ENCODE data around the gene TANGO2.

Gene TANGO2

DNA sequence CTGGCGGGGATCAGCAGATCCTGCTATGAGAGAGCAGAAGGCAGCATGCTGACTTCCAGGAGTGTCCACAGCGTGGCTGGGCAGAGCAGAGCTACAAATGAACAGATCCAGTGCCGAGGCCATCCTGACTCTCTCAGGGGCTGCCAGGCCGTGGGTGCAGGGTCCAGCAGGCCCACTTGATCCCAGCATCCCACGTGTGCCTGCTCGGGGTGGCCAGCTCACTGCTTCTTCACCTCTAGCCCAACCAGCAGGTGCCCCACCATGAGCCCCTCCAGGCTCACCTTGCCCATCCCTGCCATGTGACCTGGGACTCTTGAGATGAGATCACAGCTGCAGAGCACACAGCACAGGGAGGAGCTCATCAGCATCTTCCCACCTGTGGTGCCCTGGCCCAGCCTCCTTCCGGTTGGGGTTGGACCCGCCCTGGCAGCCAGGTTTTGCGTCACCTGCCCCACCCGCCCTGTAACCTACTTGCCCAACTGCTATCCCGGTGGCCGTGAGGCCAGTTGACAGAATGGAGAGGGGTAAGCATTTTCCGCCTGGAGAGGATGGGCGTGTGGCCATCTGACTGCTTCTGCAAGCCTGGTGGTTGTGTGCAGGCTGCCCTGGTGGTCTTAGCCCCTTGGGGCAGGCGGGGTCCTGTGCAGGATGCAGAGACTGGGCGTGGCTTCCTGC is 11.0 kb downstream of the TANGO2 start:
- H3K27me3 Mint-ChIP-seq (ENCODE audit: low read depth), result no peaks in the 10 kb centered on the region
- no peak overlapping the region for H3K4me3 Mint-ChIP-seq
- H3K4me1 Mint-ChIP-seq, result no peaks in the 10 kb centered on the region
- H3K9me3 Mint-ChIP-seq, result no peaks in the 10 kb centered on the region
- no peaks in the 10 kb centered on the region for H3K36me3 Mint-ChIP-seq (ENCODE audit: low read depth)
- TF ChIP-seq, protein P1, sequence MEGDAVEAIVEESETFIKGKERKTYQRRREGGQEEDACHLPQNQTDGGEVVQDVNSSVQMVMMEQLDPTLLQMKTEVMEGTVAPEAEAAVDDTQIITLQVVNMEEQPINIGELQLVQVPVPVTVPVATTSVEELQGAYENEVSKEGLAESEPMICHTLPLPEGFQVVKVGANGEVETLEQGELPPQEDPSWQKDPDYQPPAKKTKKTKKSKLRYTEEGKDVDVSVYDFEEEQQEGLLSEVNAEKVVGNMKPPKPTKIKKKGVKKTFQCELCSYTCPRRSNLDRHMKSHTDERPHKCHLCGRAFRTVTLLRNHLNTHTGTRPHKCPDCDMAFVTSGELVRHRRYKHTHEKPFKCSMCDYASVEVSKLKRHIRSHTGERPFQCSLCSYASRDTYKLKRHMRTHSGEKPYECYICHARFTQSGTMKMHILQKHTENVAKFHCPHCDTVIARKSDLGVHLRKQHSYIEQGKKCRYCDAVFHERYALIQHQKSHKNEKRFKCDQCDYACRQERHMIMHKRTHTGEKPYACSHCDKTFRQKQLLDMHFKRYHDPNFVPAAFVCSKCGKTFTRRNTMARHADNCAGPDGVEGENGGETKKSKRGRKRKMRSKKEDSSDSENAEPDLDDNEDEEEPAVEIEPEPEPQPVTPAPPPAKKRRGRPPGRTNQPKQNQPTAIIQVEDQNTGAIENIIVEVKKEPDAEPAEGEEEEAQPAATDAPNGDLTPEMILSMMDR (IDR thresholded peaks at IDR 0.05; ENCODE audit: unreplicated experiment in 3 of 3), result no peak
- H3K27ac Mint-ChIP-seq, result no peak overlapping the region

DNA sequence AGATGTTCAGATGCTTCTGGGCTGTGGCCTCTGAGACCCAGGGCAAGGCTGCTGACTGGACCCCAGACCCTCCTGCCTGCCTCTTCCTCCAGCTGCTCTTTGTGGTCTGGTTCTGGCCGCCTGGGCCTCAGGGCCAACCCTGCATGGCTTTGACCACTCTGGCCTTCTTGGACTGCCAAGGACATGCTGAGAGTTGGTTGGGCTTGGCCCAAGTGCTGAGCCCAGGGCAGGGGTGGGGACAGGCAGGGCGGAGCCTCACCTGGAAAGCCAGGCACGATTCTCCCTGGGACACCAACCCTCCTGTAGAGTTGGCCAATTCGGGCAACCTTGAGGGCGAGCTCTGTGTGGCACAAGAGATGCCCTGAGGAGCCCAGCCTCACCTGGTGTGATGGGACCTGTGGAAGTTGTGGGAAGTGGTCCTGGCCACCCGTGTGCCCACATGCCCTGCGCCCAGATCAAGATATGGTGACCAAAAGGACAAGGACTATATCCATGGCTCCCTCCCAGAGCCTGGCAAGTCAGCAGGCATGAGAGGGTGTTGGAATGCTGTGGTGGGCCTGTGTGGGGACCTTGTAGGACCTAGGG is 11.6 kb downstream of the TANGO2 start:
- TF ChIP-seq, protein P1 (IDR thresholded peaks at IDR 0.05; ENCODE audit: unreplicated experiment in 3 of 3), result no peak
- Mint-ChIP-seq H3K4me3 (no peak overlapping the region), H3K27me3 (ENCODE audit: low read depth) (no peaks in the 10 kb centered on the region), H3K27ac (no peak overlapping the region), H3K9me3 (no peaks in the 10 kb centered on the region), H3K36me3 (ENCODE audit: low read depth) (no peaks in the 10 kb centered on the region), H3K4me1 (no peaks in the 10 kb centered on the region)

DNA sequence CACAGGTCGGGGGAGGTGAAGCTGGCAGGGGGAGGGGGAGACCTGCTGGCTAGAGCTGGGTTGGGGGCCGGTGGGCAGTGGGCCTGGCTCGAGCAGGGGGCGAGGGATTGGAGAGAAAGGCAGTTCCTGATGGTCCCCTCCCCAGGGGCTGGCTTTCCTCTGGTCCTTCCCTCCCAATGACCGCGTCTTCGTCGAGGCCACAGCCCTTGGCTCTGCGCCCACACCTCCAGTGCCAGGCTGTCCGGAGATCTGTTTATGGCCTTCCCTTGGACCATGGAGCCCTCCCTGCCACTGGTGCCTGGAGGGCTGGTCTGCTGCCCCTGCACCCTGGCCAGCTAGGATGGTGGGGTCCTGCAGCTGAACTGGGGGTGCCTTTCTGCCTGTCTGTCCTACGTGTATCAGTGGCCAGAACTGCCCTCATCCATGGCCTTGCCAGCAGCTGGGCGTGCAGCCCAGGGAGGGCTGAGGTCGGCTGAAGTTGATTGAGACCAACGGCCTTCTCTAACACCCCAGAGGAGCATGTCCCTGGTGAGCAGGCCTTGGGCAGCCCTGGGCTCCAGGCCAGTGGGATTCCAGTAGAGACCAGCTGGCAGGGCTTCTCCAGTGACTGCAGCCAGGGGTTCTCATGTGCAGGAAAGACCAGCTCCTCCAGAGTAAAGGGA is 12.3 kb downstream of the TANGO2 start:
- TF ChIP-seq, protein P1 (IDR thresholded peaks at IDR 0.05; ENCODE audit: unreplicated experiment in 3 of 3), result no peak
- H3K36me3 Mint-ChIP-seq (ENCODE audit: low read depth), result no peaks in the 10 kb centered on the region
- no peak overlapping the region for H3K27ac Mint-ChIP-seq
- H3K4me3 Mint-ChIP-seq, result no peak overlapping the region
- no peaks in the 10 kb centered on the region for H3K27me3 Mint-ChIP-seq (ENCODE audit: low read depth)
- no peaks in the 10 kb centered on the region for H3K4me1 Mint-ChIP-seq
- H3K9me3 Mint-ChIP-seq, result no peaks in the 10 kb centered on the region

DNA sequence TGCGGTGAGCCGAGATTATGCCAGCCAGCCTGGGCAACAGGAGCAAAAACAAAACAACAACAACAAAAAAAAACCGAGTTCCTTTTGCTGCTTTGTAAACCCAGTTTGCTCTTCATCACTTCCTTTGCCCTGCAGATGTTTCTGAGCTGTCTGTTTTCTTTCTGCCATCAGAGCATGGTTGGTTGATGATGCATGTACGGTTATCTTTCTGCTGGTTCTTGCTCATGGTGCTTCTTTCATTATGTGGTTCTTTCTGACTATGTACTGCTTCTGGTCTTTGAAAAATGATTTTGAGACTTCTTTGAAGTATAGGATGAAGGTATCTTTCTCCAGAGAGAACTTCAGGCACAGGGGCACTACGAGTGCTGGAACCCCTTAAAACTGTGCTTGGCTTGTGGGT is 13.2 kb downstream of the TANGO2 start:
- H3K27me3 Mint-ChIP-seq (ENCODE audit: low read depth), result no peaks in the 10 kb centered on the region
- H3K4me3 Mint-ChIP-seq, result no peak overlapping the region
- no peaks in the 10 kb centered on the region for H3K9me3 Mint-ChIP-seq
- no peaks in the 10 kb centered on the region for H3K4me1 Mint-ChIP-seq
- TF ChIP-seq, protein P1 (IDR thresholded peaks at IDR 0.05; ENCODE audit: unreplicated experiment in 3 of 3), result no peak
- no peak overlapping the region for H3K27ac Mint-ChIP-seq
- H3K36me3 Mint-ChIP-seq (ENCODE audit: low read depth), result no peaks in the 10 kb centered on the region

DNA sequence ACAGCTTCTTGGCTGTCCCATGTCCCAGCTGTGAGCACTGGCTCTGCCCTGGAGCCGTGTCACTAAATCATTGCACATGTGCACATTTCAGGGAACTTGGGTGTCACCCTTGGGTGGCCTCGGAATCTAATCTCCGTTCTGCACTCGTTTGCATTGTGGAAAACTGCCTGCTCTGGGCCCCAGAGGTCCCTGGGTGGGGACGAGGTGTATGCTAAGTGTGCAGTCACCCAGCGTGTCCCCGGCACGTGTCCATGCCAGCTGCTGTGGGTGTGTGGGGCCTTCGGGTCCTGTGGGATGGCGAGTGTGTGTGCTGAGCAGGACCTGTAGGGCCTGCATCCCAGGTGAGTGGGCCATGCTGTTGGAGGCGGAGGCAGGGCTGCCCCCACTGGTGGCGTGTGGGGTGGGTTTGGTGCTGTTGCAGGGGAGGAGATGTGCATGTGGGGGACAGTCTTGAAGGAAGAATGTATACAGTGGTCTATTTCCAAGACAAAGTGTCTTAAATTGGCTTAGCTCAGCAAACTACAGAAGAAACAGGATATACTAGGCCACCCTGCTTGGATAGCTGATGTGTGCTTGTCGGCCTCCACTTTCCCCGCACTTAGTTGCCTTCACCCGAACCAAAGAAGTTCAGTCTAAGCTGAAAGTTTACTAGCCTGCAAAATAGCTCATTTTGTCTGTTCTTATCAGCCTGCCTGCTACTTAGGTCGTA is 14.6 kb downstream of the TANGO2 start:
- H3K4me1 Mint-ChIP-seq, result no peaks in the 10 kb centered on the region
- H3K36me3 Mint-ChIP-seq (ENCODE audit: low read depth), result no peaks in the 10 kb centered on the region
- no peaks in the 10 kb centered on the region for H3K9me3 Mint-ChIP-seq
- no peaks in the 10 kb centered on the region for H3K27me3 Mint-ChIP-seq (ENCODE audit: low read depth)
- TF ChIP-seq, protein P1 (IDR thresholded peaks at IDR 0.05; ENCODE audit: unreplicated experiment in 3 of 3), result no peak
- no peak overlapping the region for H3K4me3 Mint-ChIP-seq
- H3K27ac Mint-ChIP-seq, result no peak overlapping the region
